Measurements from ENCODE around the gene DGKG.

- no peak for TF ChIP-seq CTCF (IDR thresholded peaks at IDR 0.05; ENCODE audit: control extremely low read depth in 1 of 3, insufficient read depth in 1 of 3, low read depth in 1 of 3, low read length in 3 of 3)
- no peak for TF ChIP-seq CTBP2 (IDR thresholded peaks at IDR 0.05; ENCODE audit: borderline replicate concordance, insufficient read depth, insufficient read length, low read length)
- TF ChIP-seq EP300 (IDR thresholded peaks at IDR 0.05; ENCODE audit: borderline replicate concordance in 1 of 2, low read depth in 2 of 2, low read length in 2 of 2): no peak
- TF ChIP-seq SP1 (IDR thresholded peaks at IDR 0.05; ENCODE audit: low read depth, low read length): no peak
- no peak for TF ChIP-seq FOSL1 (IDR thresholded peaks at IDR 0.05; ENCODE audit: insufficient read depth, low read depth, low read length)
- no peak for TF ChIP-seq JUND (IDR thresholded peaks at IDR 0.05; ENCODE audit: low read length)
- no peak for TF ChIP-seq EGR1 (IDR thresholded peaks at IDR 0.05; ENCODE audit: borderline replicate concordance, low read depth, low read length)
- TF ChIP-seq MAX (IDR thresholded peaks at IDR 0.05): no peak
- TF ChIP-seq POLR2A (IDR thresholded peaks at IDR 0.05; ENCODE audit: control extremely low read depth in 1 of 2, low read depth in 2 of 2, low read length in 2 of 2): no peak
- TF ChIP-seq CHD2 (IDR thresholded peaks at IDR 0.05; ENCODE audit: low read length): no peak
Measured at GRCh38 chr3:186411089-186411488, 49.1 kb upstream of the DGKG start.
